ENCODE results near the gene OSBPL2.

DNA sequence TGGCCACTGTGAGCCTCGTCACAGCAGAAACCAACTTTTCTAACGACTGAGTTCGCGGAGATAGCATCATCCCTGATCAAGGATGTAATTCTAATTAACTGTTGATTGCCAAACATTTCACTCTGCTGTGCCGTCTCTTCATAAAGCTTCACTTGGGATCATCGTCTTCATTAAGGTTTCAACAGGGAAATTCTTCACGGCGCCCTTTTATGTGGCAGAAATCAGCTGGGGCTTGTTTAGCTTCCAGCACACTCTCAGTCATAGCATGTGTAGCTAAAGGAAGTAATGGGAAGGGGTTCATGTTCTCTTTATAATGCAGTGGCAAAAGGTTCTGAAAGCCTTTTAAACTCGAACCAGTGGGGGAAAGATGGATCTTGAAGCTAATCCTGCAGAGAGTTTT is 55.6 kb downstream of the OSBPL2 start:
- TF ChIP-seq, protein P1, sequence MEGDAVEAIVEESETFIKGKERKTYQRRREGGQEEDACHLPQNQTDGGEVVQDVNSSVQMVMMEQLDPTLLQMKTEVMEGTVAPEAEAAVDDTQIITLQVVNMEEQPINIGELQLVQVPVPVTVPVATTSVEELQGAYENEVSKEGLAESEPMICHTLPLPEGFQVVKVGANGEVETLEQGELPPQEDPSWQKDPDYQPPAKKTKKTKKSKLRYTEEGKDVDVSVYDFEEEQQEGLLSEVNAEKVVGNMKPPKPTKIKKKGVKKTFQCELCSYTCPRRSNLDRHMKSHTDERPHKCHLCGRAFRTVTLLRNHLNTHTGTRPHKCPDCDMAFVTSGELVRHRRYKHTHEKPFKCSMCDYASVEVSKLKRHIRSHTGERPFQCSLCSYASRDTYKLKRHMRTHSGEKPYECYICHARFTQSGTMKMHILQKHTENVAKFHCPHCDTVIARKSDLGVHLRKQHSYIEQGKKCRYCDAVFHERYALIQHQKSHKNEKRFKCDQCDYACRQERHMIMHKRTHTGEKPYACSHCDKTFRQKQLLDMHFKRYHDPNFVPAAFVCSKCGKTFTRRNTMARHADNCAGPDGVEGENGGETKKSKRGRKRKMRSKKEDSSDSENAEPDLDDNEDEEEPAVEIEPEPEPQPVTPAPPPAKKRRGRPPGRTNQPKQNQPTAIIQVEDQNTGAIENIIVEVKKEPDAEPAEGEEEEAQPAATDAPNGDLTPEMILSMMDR (conservative IDR thresholded peaks at IDR 0.05; ENCODE audit: low read length), result no peak
- TF ChIP-seq EZH2phosphoT487 (IDR thresholded peaks at IDR 0.05; ENCODE audit: borderline replicate concordance, low read depth, low read length), result no peak

Measured in OCI-LY7 (cell line).